SH-SY5Y (cell line): ENCODE results near the gene LTB4R.

Experiments used
- GATA2 ChIP-seq: IDR thresholded peaks from 2 replicates; pipeline ENCODE4 v1.6.1; 2011; ENCODE audit warnings: mild to moderate bottlenecking, low read depth, low read length
- GATA3 ChIP-seq: IDR thresholded peaks from 2 replicates; pipeline ENCODE4 v1.6.1; 2011; ENCODE audit warnings: low read depth, mild to moderate bottlenecking, low read length, moderate library complexity

DNA sequence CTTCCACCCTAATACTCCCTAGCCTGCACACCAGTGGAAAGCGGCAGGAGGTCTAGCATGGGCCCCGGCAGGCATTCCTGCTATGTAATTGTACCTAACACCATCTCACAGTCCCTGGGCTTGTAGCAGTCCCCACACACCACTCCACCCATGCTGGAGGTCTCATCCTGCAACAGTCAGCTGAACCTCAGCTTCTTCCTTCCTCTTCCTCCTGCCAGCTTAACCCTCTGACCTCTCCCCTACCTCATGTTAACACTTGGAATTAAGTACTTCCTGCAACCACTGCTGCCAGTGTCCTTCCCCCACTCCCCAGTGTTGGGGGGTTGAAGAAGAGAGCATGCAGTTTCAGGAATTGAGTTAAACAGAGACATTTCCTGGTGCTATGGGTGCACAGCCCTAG is 16.0 kb downstream of the LTB4R start:
- TF ChIP-seq GATA3 (no peak), GATA2 (no peak)
